Nephron progenitor cell (in vitro differentiated cells): ENCODE results near the gene SPATA33.

Source experiments
- DNase-seq: peaks from one replicate; pipeline ENCODE4 v3.0.0; 2021
- H3K27ac Mint-ChIP-seq: 2 replicates; pipeline ENCODE4 v1.8.0; 2021; ENCODE audit warnings: mild to moderate bottlenecking, moderate library complexity, mixed read lengths
- H3K27me3 Mint-ChIP-seq: 2 replicates; pipeline ENCODE4 v1.8.0; 2021; ENCODE audit warnings: mild to moderate bottlenecking, low read depth, mixed read lengths; ENCODE audit not compliant: poor library complexity
- H3K36me3 Mint-ChIP-seq: 2 replicates; pipeline ENCODE4 v1.8.0; 2021; ENCODE audit warnings: low read depth, mixed read lengths
- H3K4me1 Mint-ChIP-seq: 2 replicates; pipeline ENCODE4 v1.8.0; 2021; ENCODE audit warnings: mixed read lengths
- H3K4me3 Mint-ChIP-seq: 2 replicates; pipeline ENCODE4 v1.8.0; 2021; ENCODE audit warnings: mild to moderate bottlenecking, moderate library complexity, mixed read lengths
- H3K9me3 Mint-ChIP-seq: 2 replicates; pipeline ENCODE4 v1.8.0; 2021; ENCODE audit warnings: mild to moderate bottlenecking, moderate library complexity, mixed read lengths
- CTCF ChIP-seq: fragments of 200-600 bp; sonication (generic); IDR thresholded peaks from 2 replicates; pipeline ENCODE4 v1.5.0; 2021; ENCODE audit warnings: antibody characterized with exemption

The SPATA33 gene

GRCh38 chr16:89709716-89710432 lies 52.2 kb downstream of the SPATA33 start:
- Mint-ChIP-seq H3K27me3 (peaks cover 5% of the 10 kb centered on the region), H3K9me3 (peaks cover 4% of the 10 kb centered on the region), H3K4me1 (peaks cover 20% of the 10 kb centered on the region), H3K36me3 (peaks cover 10% of the 10 kb centered on the region), H3K4me3 (peak overlapping the region; percentile 40), H3K27ac (peak overlapping the region; percentile 93)
- no peak for DNase-seq
- TF ChIP-seq CTCF: no peak

- Mint-ChIP-seq H3K4me3 (no peak overlapping the region), H3K27ac (no peak overlapping the region), H3K36me3 (peaks cover 14% of the 10 kb centered on the region), H3K9me3 (peaks cover 7% of the 10 kb centered on the region), H3K27me3 (no peaks in the 10 kb centered on the region), H3K4me1 (peaks cover 18% of the 10 kb centered on the region)
- TF ChIP-seq CTCF: no peak
- DNase-seq: no peak
Measured at GRCh38 chr16:89710709-89711564, 53.3 kb downstream of the SPATA33 start.

- Mint-ChIP-seq H3K27me3 (no peaks in the 10 kb centered on the region), H3K4me3 (peak overlapping the region; percentile 80)
- DNase-seq: peak; percentile 77
Measured at GRCh38 chr16:89711601-89712273, 54.1 kb downstream of the SPATA33 start.

GRCh38 chr16:89712274-89712781 lies 54.7 kb downstream of the SPATA33 start:
- no peak for DNase-seq
- no peak overlapping the region for H3K27ac Mint-ChIP-seq
- peaks cover 22% of the 10 kb centered on the region for H3K36me3 Mint-ChIP-seq
- H3K4me1 Mint-ChIP-seq: peaks cover 24% of the 10 kb centered on the region
- H3K4me3 Mint-ChIP-seq: peak overlapping the region; percentile 80
- H3K9me3 Mint-ChIP-seq: peaks cover 7% of the 10 kb centered on the region
- no peak for TF ChIP-seq CTCF
- no peaks in the 10 kb centered on the region for H3K27me3 Mint-ChIP-seq

More at GRCh38 chr16:89711601-89712273, 54.1 kb downstream of the SPATA33 start:
- Mint-ChIP-seq H3K36me3 (peaks cover 19% of the 10 kb centered on the region), H3K27ac (no peak overlapping the region), H3K4me1 (peaks cover 21% of the 10 kb centered on the region), H3K9me3 (peaks cover 7% of the 10 kb centered on the region)
- TF ChIP-seq CTCF: no peak

GRCh38 chr16:89716493-89716892 lies 58.9 kb downstream of the SPATA33 start:
- Mint-ChIP-seq H3K4me3 (no peak overlapping the region), H3K9me3 (peaks cover 7% of the 10 kb centered on the region)

More at GRCh38 chr16:89716493-89716892, 58.9 kb downstream of the SPATA33 start:
- peaks cover 33% of the 10 kb centered on the region for H3K4me1 Mint-ChIP-seq
- H3K27me3 Mint-ChIP-seq: peaks cover 3% of the 10 kb centered on the region
- no peak for DNase-seq
- no peak for TF ChIP-seq CTCF
- peaks cover 33% of the 10 kb centered on the region for H3K36me3 Mint-ChIP-seq
- no peak overlapping the region for H3K27ac Mint-ChIP-seq
